ENCODE measurements around the gene DNASE1L2.
"Not testable (repeated sequence)": the region's sequence is repeated elsewhere in the genome, so short reads cannot be mapped to it uniquely, and the experiment has no call there.

DNASE1L2 gene

GRCh38 chr16:2226245-2226793 lies 9.9 kb upstream of the DNASE1L2 start:
- DNase-seq = no peak

GRCh38 chr16:2226918-2227317 lies 9.3 kb upstream of the DNASE1L2 start:
- DNase-seq = no peak

- DNase-seq = no peak
These were observed 8.0 kb upstream of the DNASE1L2 start for GRCh38 chr16:2228161-2228824.

- DNase-seq = no peak
These were observed 7.2 kb upstream of the DNASE1L2 start for GRCh38 chr16:2229091-2229490.

GRCh38 chr16:2229632-2230250 lies 6.5 kb upstream of the DNASE1L2 start:
- DNase-seq = no peak

- no peak for DNase-seq
These were observed 5.9 kb upstream of the DNASE1L2 start for GRCh38 chr16:2230376-2230775.

- DNase-seq = no peak
These were observed 5.0 kb upstream of the DNASE1L2 start for GRCh38 chr16:2231016-2231931.

GRCh38 chr16:2232094-2232990 lies 3.9 kb upstream of the DNASE1L2 start:
- no peak for DNase-seq

- DNase-seq = no peak
These were observed 3.0 kb upstream of the DNASE1L2 start for GRCh38 chr16:2233046-2233775.

GRCh38 chr16:2233872-2234812 lies 2.1 kb upstream of the DNASE1L2 start:
- DNase-seq = no peak

GRCh38 chr16:2234813-2235170 lies 1.5 kb upstream of the DNASE1L2 start:
- DNase-seq = no peak

GRCh38 chr16:2235234-2235651 lies 1.0 kb upstream of the DNASE1L2 start:
- no peak for DNase-seq

GRCh38 chr16:2235695-2236336 lies 428 bp upstream of the DNASE1L2 start:
- DNase-seq = no peak

- DNase-seq = no peak
These were observed 848 bp downstream of the DNASE1L2 start for GRCh38 chr16:2237102-2237482.

- no peak for DNase-seq
These were observed 1.4 kb downstream of the DNASE1L2 start for GRCh38 chr16:2237493-2238149.

GRCh38 chr16:2238150-2238837 lies 2.0 kb downstream of the DNASE1L2 start:
- DNase-seq = no peak

- DNase-seq = no peak
These were observed 2.8 kb downstream of the DNASE1L2 start for GRCh38 chr16:2238838-2239675.

GRCh38 chr16:2240331-2240730 lies 4.1 kb downstream of the DNASE1L2 start:
- not testable (repeated sequence) for DNase-seq

All from NCI-H446 (cell line).